CD4-positive, alpha-beta T cell (primary cell): Measurements from ENCODE around the gene ANKRD60. TPM values are rescaled to one million over a fixed set of nuclear protein-coding genes. Genes with fewer than 3 reads are reported as not detected.

Experiments used
- ATAC-seq: fragments of 200-7000 bp; cut with Tn5 transposase; one replicate; pipeline ENCODE4 v1.10.0; 2022; ENCODE audit warnings: mild to moderate bottlenecking; ENCODE audit not compliant: poor library complexity
- CTCF ChIA-PET: fragments of 350-600 bp; sonication (Branson Sonifier 250); formaldehyde crosslinking; loops from one replicate; lab custom pipeline; 2021; ENCODE audit warnings: antibody characterized with exemption, inconsistent platforms; lab: Charles Lee
- POLR2A ChIA-PET: fragments of 350-600 bp; sonication (Branson Sonifier 250); formaldehyde crosslinking; loops from one replicate; lab custom pipeline; 2021; ENCODE audit warnings: antibody characterized with exemption, inconsistent platforms; lab: Charles Lee
- DNase-seq, 14 experiments: peaks; one replicate each; pipeline ENCODE4 v3.0.0-alpha.2; 2013 to 2020; ENCODE audit warnings: mixed read lengths in 2 of 14
- H3K27ac ChIP-seq, 2 donors: one replicate each; pipeline versions ENCODE4 v1.5.1 to v1.7.0; 2013; ENCODE audit warnings: low read length in 2 of 2, low read depth in 1 of 2, mild to moderate bottlenecking in 1 of 2
- H3K27me3 ChIP-seq, 2 experiments: 1 replicate in 1 of 2; 2 replicates in 1 of 2; pipeline versions ENCODE4 v1.6.1 to v1.7.0; 2013; ENCODE audit warnings: low read length in 2 of 2, control low read depth in 1 of 2, mild to moderate bottlenecking in 1 of 2, moderate library complexity in 1 of 2; ENCODE audit not compliant: insufficient read depth in 2 of 2, control insufficient read depth in 1 of 2
- H3K36me3 ChIP-seq: one replicate; pipeline ENCODE4 v1.6.1; 2013; ENCODE audit warnings: low read length, control low read depth; ENCODE audit not compliant: insufficient read depth
- H3K4me1 ChIP-seq: one replicate; pipeline ENCODE4 v1.6.1; 2013; ENCODE audit warnings: low read length, control low read depth; ENCODE audit not compliant: insufficient read depth
- H3K4me3 ChIP-seq: one replicate; pipeline ENCODE4 v1.5.1; 2013; ENCODE audit warnings: mild to moderate bottlenecking, low read length, moderate library complexity
- H3K9me3 ChIP-seq, 2 experiments: 1 replicate in 1 of 2; 2 replicates in 1 of 2; pipeline versions ENCODE4 v1.6.1 to v1.7.0; 2013; ENCODE audit warnings: low read length in 2 of 2, mild to moderate bottlenecking in 2 of 2, control low read depth in 1 of 2, moderate library complexity in 1 of 2; ENCODE audit not compliant: control insufficient read depth in 1 of 2, insufficient read depth in 1 of 2
- H3K27ac Mint-ChIP-seq: one replicate; pipeline ENCODE4 v1.8.0; 2020; ENCODE audit warnings: mixed read lengths
- H3K27me3 Mint-ChIP-seq: one replicate; pipeline ENCODE4 v1.8.0; 2021; ENCODE audit warnings: mixed read lengths
- H3K36me3 Mint-ChIP-seq: one replicate; pipeline ENCODE4 v1.8.0; 2021; ENCODE audit warnings: low read depth, mixed read lengths
- H3K4me1 Mint-ChIP-seq: one replicate; pipeline ENCODE4 v1.8.0; 2021; ENCODE audit warnings: low read depth, mixed read lengths
- H3K4me3 Mint-ChIP-seq: one replicate; pipeline ENCODE4 v1.8.0; 2020; ENCODE audit warnings: mild to moderate bottlenecking, mixed read lengths
- H3K9me3 Mint-ChIP-seq: one replicate; pipeline ENCODE4 v1.8.0; 2020; ENCODE audit warnings: mixed read lengths
- intact Hi-C, 2 experiments: fragments of 100-400 bp; cut with DNase I in 1 of 2; cut with micrococcal nuclease in 1 of 2; formaldehyde crosslinking; loops; one replicate each; pipeline versions ENCODE4 v1.15.1 to v1.9.0; 2023 to 2025; cut with DNase I, micrococcal nuclease
- total RNA-seq, 174 experiments: library from RNA in 2 of 174; stranded (reverse) in 2 of 174; gene quantifications; one replicate each; pipeline ENCODE4 v1.2.3 and lab custom pipeline; 2021 to 2026
- TF ChIP-seq, protein P1 (sequence below): fragments of 200-600 bp; IDR thresholded peaks from one replicate; pipeline ENCODE4 v1.8.0; 2022; ENCODE audit warnings: antibody characterized with exemption, mild to moderate bottlenecking

ANKRD60 gene
- total RNA-seq, 2 experiments from 2014 or later, result not detected

- peaks cover 3% of the 10 kb centered on the region for H3K36me3 ChIP-seq
- CTCF ChIA-PET, result no interaction called here
- no peaks in the 10 kb centered on the region for H3K27me3 Mint-ChIP-seq
- peaks cover 50% of the 10 kb centered on the region for H3K36me3 Mint-ChIP-seq
- H3K4me3 Mint-ChIP-seq, result peak overlapping the region; percentile 11
- no peak overlapping the region for H3K4me3 ChIP-seq
- no peaks in the 10 kb centered on the region for H3K9me3 Mint-ChIP-seq
- DNase-seq, result no peak
- peaks cover 10% of the 10 kb centered on the region for H3K4me1 ChIP-seq
- H3K9me3 ChIP-seq, result no peaks in the 10 kb centered on the region
- H3K4me1 Mint-ChIP-seq, result peaks cover 30% of the 10 kb centered on the region
- TF ChIP-seq, protein P1, sequence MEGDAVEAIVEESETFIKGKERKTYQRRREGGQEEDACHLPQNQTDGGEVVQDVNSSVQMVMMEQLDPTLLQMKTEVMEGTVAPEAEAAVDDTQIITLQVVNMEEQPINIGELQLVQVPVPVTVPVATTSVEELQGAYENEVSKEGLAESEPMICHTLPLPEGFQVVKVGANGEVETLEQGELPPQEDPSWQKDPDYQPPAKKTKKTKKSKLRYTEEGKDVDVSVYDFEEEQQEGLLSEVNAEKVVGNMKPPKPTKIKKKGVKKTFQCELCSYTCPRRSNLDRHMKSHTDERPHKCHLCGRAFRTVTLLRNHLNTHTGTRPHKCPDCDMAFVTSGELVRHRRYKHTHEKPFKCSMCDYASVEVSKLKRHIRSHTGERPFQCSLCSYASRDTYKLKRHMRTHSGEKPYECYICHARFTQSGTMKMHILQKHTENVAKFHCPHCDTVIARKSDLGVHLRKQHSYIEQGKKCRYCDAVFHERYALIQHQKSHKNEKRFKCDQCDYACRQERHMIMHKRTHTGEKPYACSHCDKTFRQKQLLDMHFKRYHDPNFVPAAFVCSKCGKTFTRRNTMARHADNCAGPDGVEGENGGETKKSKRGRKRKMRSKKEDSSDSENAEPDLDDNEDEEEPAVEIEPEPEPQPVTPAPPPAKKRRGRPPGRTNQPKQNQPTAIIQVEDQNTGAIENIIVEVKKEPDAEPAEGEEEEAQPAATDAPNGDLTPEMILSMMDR, result no peak
- H3K27ac ChIP-seq, result no peak overlapping the region
- intact Hi-C loops, result no loop called here
- H3K27ac Mint-ChIP-seq, result peak overlapping the region; percentile 31
- ATAC-seq, result no peak
- POLR2A ChIA-PET, result no interaction called here
- no peaks in the 10 kb centered on the region for H3K27me3 ChIP-seq
Observed at GRCh38 chr20:58268421-58268821, 40.0 kb upstream of the ANKRD60 start.

DNA sequence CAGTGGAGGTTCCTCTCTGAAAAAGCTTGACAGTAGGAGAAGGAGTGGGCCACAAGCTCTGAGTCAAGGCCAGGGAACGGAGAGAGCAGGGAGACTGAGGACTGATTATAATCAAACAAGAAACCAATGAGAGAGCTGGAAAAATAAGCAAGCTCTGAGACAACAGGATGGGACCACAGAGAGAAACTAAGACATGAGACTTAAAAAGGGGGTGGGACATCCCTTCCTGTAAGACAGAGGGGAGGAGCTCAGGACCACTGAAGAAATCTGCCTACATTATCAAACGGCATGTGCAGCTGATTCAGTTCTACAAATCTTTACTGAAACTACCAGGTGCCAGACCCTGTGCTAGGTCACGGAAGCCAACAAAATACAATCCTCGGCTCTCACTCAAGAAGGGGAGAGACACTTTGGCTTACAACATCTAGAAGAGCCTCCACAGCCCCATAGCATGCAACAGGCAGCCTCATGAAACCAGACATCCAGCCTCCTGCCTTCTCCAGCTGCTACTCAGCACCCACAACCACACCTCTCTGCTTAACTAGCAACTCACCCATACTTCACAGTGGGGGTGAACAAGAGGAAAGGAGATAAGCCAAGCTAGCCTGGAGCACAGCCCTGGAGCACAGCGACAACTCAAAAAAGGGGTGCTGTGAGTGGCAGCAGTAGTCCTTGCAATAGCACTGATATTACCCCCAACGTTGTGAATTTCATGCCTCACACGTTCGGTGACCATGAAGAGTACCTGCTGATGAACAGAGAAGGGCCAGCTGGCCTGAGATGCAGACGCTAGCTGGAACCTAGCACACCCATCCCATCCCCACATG is 39.1 kb upstream of the ANKRD60 start:
- Histone ChIP-seq H3K9me3 (no peaks in the 10 kb centered on the region), H3K4me3 (no peak overlapping the region), H3K4me1 (peaks cover 10% of the 10 kb centered on the region), H3K27ac (no peak overlapping the region), H3K36me3 (peaks cover 3% of the 10 kb centered on the region), H3K27me3 (no peaks in the 10 kb centered on the region)
- DNase-seq (no peak), ATAC-seq (no peak)
- intact Hi-C loops, result no loop called here
- no peaks in the 10 kb centered on the region for H3K27me3 Mint-ChIP-seq
- peak overlapping the region; percentile 31 for H3K27ac Mint-ChIP-seq
- no peaks in the 10 kb centered on the region for H3K9me3 Mint-ChIP-seq
- ChIA-PET CTCF (no interaction called here), POLR2A (no interaction called here)
- H3K4me3 Mint-ChIP-seq, result no peak overlapping the region
- peaks cover 30% of the 10 kb centered on the region for H3K4me1 Mint-ChIP-seq
- TF ChIP-seq, protein P1, result no peak
- peaks cover 45% of the 10 kb centered on the region for H3K36me3 Mint-ChIP-seq

DNA sequence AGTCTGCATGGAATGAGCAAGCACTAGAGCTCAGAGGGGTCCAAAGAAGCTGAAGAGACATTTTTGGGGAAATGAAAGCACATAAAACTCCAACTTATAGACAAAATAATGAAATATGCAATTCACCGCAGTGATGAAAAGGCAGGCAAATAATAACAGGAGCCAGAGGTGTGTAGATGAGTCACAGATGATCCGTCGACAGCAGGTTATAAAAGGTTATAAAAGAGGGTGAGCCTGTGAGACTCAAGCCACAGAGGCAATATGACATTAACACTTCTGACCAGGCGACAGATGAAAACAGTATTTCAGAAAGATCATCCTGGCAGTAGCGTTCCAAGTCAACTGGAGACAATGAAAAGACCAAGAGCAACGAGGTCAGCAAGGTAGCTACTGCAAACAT is 35.8 kb upstream of the ANKRD60 start:
- intact Hi-C loops, result no loop called here
- H3K4me1 ChIP-seq, result peaks cover 9% of the 10 kb centered on the region
- Mint-ChIP-seq H3K27ac (no peak overlapping the region), H3K4me1 (peaks cover 22% of the 10 kb centered on the region), H3K36me3 (peaks cover 25% of the 10 kb centered on the region), H3K4me3 (no peak overlapping the region), H3K9me3 (no peaks in the 10 kb centered on the region), H3K27me3 (no peaks in the 10 kb centered on the region)
- peaks cover 3% of the 10 kb centered on the region for H3K36me3 ChIP-seq
- CTCF ChIA-PET, result no interaction called here
- TF ChIP-seq, protein P1, result no peak
- no peaks in the 10 kb centered on the region for H3K27me3 ChIP-seq
- no peak overlapping the region for H3K27ac ChIP-seq
- no peaks in the 10 kb centered on the region for H3K9me3 ChIP-seq
- no peak for DNase-seq
- ATAC-seq, result no peak
- POLR2A ChIA-PET, result no interaction called here
- no peak overlapping the region for H3K4me3 ChIP-seq
